Midbrain (tissue), 1 donor: ENCODE measurements around the gene STOML1.
"Not testable (repeated sequence)": the region's sequence is repeated elsewhere in the genome, so short reads cannot be mapped to it uniquely, and the experiment has no call there.

Source experiments
- DNase-seq: peaks from one replicate; lab custom pipeline; 2025; lab: John Stamatoyannopoulos, UW

STOML1 gene

DNA sequence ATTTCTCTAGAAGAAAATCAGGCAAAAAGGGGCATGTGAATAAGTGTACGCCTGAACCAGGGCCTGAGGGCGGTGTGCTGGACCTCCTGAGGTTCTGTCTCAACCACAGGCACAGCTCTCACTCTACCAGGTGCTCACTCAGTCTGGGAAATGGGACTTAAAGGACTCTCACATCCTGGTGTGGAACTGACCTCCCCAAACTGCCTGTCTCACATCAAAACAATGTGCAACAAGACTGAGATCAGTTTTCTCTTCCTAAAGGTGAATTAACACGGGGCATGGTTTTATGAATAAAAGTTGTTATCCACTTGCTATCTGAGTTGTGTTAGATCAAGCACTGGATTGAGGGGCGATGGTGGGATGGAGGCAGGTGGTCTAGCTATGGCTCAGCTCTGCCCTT, 4.8 kb downstream of the STOML1 start:
- no peak for DNase-seq

DNA sequence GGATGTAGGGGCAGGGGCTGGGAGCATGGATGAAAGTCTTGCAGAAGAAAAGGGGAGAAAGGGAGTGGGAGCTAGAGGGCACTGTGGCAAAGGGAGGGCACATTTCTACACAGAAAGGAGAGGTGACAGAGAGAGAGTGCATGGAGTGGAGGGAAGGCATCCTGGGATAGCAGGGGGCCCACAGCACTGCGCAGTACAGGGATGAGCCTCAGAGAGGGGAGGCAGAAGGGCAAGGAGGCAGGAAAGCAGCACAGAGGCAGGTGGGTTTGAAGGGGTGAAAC, 5.4 kb downstream of the STOML1 start:
- DNase-seq: no peak

- DNase-seq: no peak
Observed at GRCh38 chr15:73986055-73986775, 5.9 kb downstream of the STOML1 start.

GRCh38 chr15:73985101-73985873, 6.8 kb downstream of the STOML1 start:
- DNase-seq: no peak

DNA sequence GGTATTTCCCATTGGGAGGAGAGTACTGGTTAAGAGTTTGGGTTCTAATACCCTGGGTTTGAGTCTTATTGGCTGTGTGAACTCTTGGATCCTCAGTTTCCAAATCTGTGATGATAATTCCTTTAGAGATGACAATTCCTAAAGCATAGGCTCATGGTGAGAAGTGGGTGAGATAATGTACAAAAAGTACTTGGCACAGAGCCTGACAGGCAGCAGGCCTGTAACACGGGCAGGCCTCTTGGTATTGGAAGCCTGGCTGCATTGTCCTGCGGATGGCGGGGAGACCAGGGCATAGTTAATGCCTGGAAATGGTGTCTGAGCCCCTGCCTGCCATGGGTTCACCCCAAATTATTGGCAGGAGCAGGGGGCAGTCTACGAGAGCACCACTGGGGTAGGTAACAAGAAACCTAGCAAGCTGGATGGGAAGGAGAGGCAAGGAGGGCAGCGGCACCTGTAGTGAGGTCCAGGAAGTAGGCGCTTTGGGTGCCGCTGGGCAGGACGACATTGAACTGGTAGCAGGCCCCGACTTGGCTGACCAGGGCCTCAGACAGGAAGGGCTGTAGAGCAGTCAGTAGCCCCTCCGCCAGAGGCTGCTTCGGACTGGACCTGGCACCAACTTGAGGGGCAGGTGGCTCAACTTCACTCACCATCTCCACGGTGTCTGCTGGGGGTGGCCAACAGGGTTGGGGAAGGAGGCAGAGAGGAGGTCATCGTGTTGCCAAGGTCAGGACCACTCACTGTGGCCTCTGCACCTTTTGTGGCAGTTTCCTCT, 7.7 kb downstream of the STOML1 start:
- no peak for DNase-seq

DNA sequence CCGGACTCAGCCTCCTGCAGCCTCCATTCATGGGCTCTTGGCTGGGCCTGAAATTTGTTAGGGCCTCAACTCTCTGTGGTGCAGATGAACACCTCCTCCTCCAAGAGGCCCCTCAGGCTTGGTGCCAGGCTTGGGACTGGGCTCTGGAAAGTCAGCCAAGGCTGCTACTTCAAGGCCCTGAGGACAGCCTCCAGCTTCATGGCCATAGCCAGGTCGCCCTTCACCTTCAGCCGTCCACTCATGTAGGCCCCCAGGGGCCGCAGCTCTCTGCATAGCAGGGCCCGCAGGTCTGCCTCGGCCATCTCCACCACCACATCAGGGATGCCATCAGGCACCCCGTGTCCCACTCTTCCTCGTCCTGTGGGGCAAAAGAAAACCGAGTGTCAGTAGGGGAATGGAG, 8.3 kb downstream of the STOML1 start:
- DNase-seq: no peak

DNA sequence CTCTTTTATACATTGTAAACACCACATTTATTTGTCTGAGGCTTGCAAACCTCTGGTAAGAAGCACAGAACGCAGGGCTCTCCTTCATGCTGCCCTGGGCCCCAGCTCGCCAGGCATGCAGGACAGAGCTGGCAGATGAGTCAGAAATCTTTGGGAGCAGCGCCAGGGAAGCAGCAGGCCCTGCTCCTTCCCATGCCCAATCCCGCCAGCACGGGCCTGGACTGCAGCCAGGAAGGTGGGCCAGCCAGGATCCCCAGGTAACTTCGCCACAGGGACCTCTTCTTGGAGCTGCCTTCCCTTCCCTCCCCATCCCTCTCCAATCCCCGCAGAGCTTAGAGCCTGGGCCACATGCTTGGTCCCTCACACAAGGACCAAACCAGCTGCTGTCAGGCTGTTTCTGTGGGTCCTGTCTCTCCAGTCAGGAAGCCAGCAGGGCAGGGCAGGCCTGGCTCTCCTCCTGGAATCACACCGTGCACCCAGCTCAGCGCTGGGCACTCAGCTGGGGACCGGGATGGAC, 8.8 kb downstream of the STOML1 start:
- DNase-seq: no peak

- peak; percentile 65 for DNase-seq
Observed at GRCh38 chr15:73982222-73982962, 9.7 kb downstream of the STOML1 start.

- DNase-seq: no peak
Observed at GRCh38 chr15:73981761-73982221, 10.3 kb downstream of the STOML1 start.

- no peak for DNase-seq
Observed at GRCh38 chr15:73979636-73980035, 12.5 kb downstream of the STOML1 start.

DNA sequence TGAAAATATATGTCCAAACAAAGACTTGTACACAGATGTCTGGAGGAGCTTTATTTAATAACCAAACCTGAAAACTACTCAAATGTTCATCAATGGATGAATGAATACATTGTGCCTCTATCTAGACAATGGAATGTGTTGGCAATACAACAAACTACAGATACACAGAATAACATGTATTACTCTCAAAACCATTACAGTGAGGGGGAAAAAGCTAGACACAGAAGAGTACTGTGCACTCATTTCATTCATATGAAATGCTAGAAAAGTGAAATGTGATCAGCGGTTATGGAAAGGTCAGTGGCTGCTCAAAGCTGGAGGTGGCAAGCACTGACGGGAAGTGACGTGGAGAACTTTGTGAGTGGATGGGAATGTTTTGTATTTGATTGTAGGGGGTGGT, 13.2 kb downstream of the STOML1 start:
- DNase-seq: no peak

GRCh38 chr15:73975440-73976125, 16.5 kb downstream of the STOML1 start:
- DNase-seq: not testable (repeated sequence)

DNA sequence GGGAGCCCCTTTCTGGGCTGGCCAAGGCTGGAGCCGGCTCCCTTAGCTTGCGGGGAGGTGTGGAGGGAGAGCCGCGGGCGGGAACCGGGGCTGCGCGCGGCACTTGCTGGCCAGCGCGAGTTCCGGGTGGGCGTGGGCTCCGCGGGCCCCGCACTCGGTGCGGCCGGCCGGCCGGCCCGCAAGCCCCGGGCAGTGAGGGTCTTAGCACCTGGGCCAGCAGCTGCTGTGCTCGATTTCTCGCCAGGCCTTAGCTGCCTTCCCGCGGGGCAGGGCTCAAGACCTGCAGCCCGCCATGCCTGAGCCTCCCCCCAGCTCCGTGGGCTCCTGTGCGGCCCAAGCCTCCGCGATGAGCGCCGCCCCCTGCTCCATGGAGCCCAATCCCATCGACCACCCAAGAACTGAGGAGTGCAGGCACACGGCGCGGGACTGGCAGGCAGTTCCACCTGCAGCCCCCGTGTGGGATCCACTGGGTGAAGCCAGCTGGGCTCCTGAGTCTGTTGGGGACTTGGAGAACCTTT, 18.4 kb downstream of the STOML1 start:
- DNase-seq: not testable (repeated sequence)

DNA sequence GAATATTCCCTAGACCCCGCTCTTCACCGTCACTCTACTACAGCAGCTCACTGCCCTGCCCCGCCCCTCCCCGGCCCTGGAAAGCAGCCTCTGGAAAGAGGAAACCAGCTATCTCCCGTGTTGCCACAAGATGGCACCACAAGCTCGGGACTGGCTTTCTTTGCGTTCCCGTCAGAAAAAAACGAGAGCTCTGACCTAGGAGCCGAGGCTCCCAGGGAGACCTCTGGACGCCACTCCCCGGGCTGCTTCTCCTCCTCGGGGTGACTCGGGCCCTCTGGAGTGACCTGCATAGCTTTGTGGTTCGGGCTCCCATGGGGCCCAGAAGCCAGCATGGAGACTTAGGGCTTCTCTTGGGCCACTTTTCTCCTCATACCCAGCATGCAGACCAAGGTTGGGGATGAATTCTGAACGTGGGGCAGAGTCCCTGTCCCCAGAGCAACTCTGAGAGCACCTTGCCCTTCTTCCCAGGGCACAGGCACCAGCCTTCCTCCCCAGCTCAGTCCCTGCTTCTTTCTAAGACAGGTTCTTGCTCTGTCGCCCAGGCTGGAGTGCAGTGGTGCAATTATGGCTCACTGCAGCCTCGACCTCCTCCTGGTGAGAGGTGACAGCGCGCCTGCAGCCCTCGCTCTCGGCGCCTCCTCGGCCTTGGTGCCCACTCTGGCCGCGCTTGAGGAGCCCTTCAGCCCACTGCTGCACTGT, 19.0 kb downstream of the STOML1 start:
- DNase-seq: peak; percentile 80

DNA sequence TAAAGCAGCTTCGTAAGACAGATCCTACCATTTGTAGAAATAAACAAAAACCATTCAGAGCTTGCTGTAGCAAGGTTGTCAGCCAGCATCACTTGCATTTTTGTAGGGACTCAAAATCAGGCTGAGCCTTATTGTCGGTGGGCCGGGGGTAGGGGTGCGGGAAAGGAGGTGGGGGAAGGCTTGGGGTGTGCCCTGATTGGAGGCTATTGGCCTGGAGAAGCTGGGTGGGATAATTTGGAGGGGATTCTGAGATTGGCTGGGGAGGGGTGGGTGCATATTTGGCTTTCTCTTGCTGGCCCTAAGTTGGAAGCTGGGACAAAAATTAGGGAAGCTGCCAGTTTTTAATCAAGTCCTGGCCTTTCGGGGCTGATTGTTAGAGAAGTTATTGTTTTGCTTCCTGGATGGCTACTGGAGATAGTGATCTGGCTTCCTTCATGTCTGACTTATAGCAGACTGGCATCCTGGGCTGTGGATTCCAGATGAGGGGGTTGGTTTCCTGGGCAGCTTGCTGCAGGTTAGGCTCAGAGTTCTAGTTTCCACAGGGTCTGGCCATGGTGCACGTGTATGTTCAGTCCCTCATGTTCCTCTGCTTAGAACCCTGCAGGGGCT, 22.8 kb downstream of the STOML1 start:
- DNase-seq: no peak

DNA sequence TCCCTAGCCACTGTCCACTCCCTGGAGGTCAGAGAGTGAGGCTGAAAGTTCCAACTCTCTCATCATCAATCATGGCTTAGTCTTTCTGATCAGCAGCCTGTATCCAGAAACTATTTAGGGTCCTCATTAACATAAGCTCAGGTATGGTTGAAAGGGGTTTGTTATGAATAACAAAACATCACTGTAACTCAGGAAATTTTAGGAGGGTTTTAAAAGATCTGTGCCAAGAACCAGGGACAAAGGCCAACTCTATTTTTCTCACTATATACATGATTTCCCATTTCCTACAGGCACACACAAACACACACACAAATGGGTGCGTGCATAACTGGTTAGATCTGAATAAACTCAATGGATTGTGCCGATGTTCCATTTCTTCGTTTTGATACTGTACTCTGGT, 23.6 kb downstream of the STOML1 start:
- no peak for DNase-seq

DNA sequence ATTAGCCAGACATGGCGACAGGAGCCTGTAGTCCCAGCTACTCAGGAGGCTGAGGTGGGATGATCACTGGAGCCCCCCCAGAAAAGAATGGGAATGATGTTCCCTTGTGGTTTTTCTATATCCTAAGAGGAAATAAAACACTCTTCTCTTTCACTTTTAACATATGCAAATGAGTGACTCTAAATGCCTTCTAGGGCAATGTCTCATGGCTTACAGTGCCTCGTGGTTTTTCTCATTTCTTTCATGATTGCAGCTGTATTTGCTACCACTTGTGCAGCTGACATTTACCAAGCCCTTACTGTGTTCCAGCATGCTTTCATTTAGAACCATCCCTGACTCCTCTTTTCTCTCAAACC, 26.4 kb downstream of the STOML1 start:
- no peak for DNase-seq

GRCh38 chr15:73965094-73965757, 26.9 kb downstream of the STOML1 start:
- DNase-seq: no peak

DNA sequence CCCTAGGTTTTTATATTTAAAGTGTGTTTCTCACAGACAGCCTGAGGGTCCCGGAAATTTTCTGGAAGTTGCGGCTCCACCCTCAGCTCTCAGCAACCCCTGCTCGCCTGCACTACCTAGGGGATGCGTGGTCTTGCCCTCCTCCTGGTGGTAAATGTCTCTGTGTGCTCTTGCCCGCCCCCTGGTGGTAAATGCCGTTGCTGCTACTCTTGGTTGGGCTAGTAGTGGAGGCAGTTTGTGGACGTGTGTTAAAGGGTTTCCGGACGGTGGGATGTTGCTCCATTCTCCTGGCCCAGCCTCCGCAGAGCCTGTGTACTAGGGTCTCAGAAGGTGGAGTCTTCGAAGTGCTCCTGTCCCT, 27.4 kb downstream of the STOML1 start:
- peak; percentile 51 for DNase-seq

DNA sequence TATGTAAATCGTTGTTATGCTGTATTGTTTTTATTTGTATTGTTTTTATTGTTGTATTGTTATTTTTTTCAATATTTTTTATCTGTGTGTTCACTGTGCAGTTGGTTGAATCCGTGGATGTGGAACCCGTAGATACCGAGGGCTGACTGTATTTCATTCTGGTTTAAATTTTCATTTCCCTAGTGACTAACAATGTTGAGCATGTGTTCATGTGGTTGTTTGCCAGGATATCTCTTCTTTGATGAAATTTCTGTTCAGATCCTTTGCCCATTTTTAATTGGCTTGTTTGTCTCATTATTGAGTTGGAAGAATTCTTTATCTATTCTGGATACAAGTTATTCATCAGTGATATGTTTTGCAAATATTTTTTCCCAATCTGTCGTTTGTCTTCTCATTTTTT, 29.7 kb downstream of the STOML1 start:
- no peak for DNase-seq
